UCSD-AML1 (cell line): ENCODE data around the gene CLDN8.

Source experiments
- DNase-seq: peaks from one replicate; lab custom pipeline; 2025; ENCODE audit not compliant: unreplicated experiment; lab: John Stamatoyannopoulos, UW

The CLDN8 gene

GRCh38 chr21:30206551-30207251, 9.2 kb downstream of the CLDN8 start:
- DNase-seq, result no peak

- DNase-seq, result no peak
Observed at GRCh38 chr21:30200000-30200399, 15.9 kb downstream of the CLDN8 start.

GRCh38 chr21:30194701-30195299, 21.1 kb downstream of the CLDN8 start:
- no peak for DNase-seq

- no peak for DNase-seq
Observed at GRCh38 chr21:30193201-30193600, 22.7 kb downstream of the CLDN8 start.

GRCh38 chr21:30190554-30190953, 25.3 kb downstream of the CLDN8 start:
- no peak for DNase-seq

- no peak for DNase-seq
Observed at GRCh38 chr21:30189773-30190172, 26.1 kb downstream of the CLDN8 start.

- no peak for DNase-seq
Observed at GRCh38 chr21:30186242-30186641, 29.7 kb downstream of the CLDN8 start.

- no peak for DNase-seq
Observed at GRCh38 chr21:30168086-30168485, 47.8 kb downstream of the CLDN8 start.

- DNase-seq, result no peak
Observed at GRCh38 chr21:30166705-30167104, 49.2 kb downstream of the CLDN8 start, which contains the start of gene CLDN17. CLDN17 (minus strand) TSS chr21:30166805; CDS start chr21:30166617, 188 bp downstream.

GRCh38 chr21:30166171-30166570, 49.7 kb downstream of the CLDN8 start:
- DNase-seq, result no peak

- no peak for DNase-seq
Observed at GRCh38 chr21:30164796-30165195, 51.1 kb downstream of the CLDN8 start.
